Nephron (organoid): ENCODE measurements around the gene ECEL1.

Experiments used
- H3K27ac Mint-ChIP-seq, 3 experiments: 2 replicates each; pipeline ENCODE4 v1.8.0; 2020; ENCODE audit warnings: mixed read lengths in 3 of 3, mild to moderate bottlenecking in 2 of 3, moderate library complexity in 1 of 3
- H3K27me3 Mint-ChIP-seq: 2 replicates; pipeline ENCODE4 v1.8.0; 2021; ENCODE audit warnings: low read depth, mild to moderate bottlenecking, moderate library complexity, mixed read lengths
- H3K36me3 Mint-ChIP-seq: 2 replicates; pipeline ENCODE4 v1.8.0; 2020; ENCODE audit warnings: low read depth, mixed read lengths
- H3K4me1 Mint-ChIP-seq: 2 replicates; pipeline ENCODE4 v1.8.0; 2020; ENCODE audit warnings: mixed read lengths
- H3K4me3 Mint-ChIP-seq, 3 experiments: 2 replicates each; pipeline ENCODE4 v1.8.0; 2020; ENCODE audit warnings: mild to moderate bottlenecking in 3 of 3, mixed read lengths in 3 of 3, moderate library complexity in 2 of 3
- H3K9me3 Mint-ChIP-seq: 2 replicates; pipeline ENCODE4 v1.8.0; 2020; ENCODE audit warnings: mixed read lengths
- TF ChIP-seq, protein P1 (sequence below), 3 experiments: fragments of 200-600 bp; sonication (generic); IDR thresholded peaks; one replicate each; pipeline ENCODE4 v1.5.0; 2021; ENCODE audit warnings: antibody characterized with exemption in 3 of 3; ENCODE audit not compliant: unreplicated experiment in 3 of 3

ECEL1 gene

DNA sequence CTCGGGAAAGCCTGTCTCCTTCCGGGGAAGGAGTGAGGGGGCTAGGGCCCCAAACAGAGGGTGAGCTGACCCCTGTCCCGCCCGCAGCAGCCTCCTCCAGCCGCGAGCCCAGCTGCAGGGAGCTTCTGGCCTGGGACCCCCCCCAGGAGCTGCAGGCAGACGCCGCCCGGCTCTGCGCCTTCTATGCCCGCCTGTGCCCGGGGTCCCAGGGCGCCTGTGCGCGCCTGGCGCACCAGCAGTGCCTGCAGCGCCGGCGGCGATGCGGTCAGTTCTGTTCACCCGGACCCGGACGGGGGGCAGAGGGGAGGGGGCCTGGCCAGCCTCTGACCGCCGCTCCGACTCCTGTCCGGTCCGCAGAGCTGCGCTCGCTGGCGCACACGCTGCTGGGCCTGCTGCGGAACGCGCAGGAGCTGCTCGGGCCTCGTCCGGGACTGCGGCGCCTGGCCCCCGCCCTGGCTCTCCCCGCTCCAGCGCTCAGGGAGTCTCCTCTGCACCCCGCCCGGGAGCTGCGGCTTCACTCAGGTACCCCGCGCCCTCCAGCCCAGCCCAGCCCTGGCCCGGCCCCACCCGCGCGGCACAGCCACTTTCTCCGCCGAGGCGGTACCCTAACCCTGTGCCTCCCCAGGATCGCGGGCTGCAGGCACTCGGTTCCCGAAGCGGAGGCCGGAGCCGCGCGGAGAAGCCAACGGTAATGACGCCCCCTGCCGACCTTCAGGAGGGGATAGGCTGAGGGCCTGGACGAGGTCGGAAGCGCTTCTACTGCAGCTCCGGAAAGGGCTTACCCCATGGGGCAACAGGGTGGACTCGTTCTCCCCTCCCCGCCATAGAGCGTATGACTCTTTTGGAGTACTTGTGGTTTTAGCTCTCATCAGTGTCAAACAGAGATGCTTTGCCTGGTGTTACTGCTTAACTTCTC lies 36.3 kb upstream of the ECEL1 start:
- no peaks in the 10 kb centered on the region for H3K36me3 Mint-ChIP-seq
- peaks cover 33% of the 10 kb centered on the region for H3K4me1 Mint-ChIP-seq
- peak overlapping the region in 2 of 3 experiments; percentile 28 to 52 for H3K27ac Mint-ChIP-seq
- peaks cover 62% of the 10 kb centered on the region for H3K27me3 Mint-ChIP-seq
- TF ChIP-seq, protein P1, sequence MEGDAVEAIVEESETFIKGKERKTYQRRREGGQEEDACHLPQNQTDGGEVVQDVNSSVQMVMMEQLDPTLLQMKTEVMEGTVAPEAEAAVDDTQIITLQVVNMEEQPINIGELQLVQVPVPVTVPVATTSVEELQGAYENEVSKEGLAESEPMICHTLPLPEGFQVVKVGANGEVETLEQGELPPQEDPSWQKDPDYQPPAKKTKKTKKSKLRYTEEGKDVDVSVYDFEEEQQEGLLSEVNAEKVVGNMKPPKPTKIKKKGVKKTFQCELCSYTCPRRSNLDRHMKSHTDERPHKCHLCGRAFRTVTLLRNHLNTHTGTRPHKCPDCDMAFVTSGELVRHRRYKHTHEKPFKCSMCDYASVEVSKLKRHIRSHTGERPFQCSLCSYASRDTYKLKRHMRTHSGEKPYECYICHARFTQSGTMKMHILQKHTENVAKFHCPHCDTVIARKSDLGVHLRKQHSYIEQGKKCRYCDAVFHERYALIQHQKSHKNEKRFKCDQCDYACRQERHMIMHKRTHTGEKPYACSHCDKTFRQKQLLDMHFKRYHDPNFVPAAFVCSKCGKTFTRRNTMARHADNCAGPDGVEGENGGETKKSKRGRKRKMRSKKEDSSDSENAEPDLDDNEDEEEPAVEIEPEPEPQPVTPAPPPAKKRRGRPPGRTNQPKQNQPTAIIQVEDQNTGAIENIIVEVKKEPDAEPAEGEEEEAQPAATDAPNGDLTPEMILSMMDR (IDR thresholded peaks at IDR 0.05; ENCODE audit: unreplicated experiment in 3 of 3), result peak; percentile 17 to 39 (median 32)
- H3K9me3 Mint-ChIP-seq, result no peaks in the 10 kb centered on the region
- H3K4me3 Mint-ChIP-seq, result peak overlapping the region; percentile 66 to 73 (median 71)

- Mint-ChIP-seq H3K27ac (no peak overlapping the region), H3K36me3 (no peaks in the 10 kb centered on the region), H3K9me3 (no peaks in the 10 kb centered on the region), H3K4me3 (peak overlapping the region in 1 of 3 experiments; percentile 50), H3K4me1 (peaks cover 32% of the 10 kb centered on the region), H3K27me3 (peaks cover 62% of the 10 kb centered on the region)
- TF ChIP-seq, protein P1 (IDR thresholded peaks at IDR 0.05; ENCODE audit: unreplicated experiment in 3 of 3), result no peak
These were observed 35.7 kb upstream of the ECEL1 start for GRCh38 chr2:232523402-232523681.

GRCh38 chr2:232522623-232523401 lies 35.2 kb upstream of the ECEL1 start:
- TF ChIP-seq, protein P1 (IDR thresholded peaks at IDR 0.05; ENCODE audit: unreplicated experiment in 3 of 3), result no peak
- Mint-ChIP-seq H3K27me3 (peaks cover 65% of the 10 kb centered on the region), H3K36me3 (no peaks in the 10 kb centered on the region), H3K9me3 (no peaks in the 10 kb centered on the region), H3K27ac (no peak overlapping the region), H3K4me3 (peak overlapping the region in 2 of 3 experiments; percentile 30 to 50), H3K4me1 (peaks cover 28% of the 10 kb centered on the region)

DNA sequence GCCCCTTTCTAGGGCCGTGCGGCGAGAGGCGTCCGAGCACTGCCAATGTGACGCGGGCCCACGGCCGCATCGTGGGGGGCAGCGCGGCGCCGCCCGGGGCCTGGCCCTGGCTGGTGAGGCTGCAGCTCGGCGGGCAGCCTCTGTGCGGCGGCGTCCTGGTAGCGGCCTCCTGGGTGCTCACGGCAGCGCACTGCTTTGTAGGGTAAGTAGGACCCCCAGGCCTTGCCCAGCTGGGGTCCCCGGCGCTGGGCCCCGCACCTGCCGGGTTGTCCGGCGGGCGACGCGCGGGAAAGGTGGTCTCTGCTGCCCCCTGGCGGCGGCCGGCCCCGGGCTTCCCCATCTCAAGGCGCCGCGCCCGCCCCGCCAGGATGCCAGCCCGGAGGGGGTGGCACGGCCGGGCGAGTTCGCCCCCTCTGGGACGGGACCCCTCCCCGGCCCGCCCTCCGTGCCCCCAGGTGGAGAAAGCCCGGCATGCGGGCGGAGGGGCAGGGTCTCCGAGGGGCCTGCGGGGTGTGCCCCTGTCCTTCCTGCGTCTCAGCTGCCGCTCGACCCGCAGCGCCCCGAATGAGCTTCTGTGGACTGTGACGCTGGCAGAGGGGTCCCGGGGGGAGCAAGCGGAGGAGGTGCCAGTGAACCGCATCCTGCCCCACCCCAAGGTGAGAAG lies 34.5 kb upstream of the ECEL1 start:
- Mint-ChIP-seq H3K4me1 (peaks cover 27% of the 10 kb centered on the region), H3K27me3 (peaks cover 60% of the 10 kb centered on the region), H3K4me3 (no peak overlapping the region), H3K9me3 (no peaks in the 10 kb centered on the region), H3K36me3 (no peaks in the 10 kb centered on the region), H3K27ac (no peak overlapping the region)
- TF ChIP-seq, protein P1 (IDR thresholded peaks at IDR 0.05; ENCODE audit: unreplicated experiment in 3 of 3), result peak; percentile 94 to 98 (median 97)

DNA sequence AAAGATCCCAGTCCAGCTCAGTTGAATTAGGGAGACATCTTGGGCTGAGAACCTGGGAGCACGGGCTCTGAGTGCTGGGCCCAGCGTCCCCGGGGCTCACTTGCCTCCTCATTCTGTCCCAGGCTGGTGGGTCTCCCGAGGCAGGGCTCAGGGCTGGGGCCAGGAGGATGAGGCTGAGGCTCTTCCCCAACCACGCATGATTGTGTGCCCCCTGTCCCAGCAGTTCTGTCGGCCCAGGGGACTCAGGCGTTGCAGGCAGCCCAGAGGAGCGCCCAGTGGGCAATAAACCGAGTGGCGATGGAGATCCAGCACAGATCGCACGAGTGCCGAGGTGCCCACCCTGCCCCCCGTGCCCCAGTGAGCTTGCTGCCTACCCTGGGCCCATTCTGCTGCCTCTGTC lies 33.5 kb upstream of the ECEL1 start:
- Mint-ChIP-seq H3K4me1 (peaks cover 30% of the 10 kb centered on the region), H3K27me3 (peaks cover 63% of the 10 kb centered on the region), H3K4me3 (no peak overlapping the region), H3K36me3 (no peaks in the 10 kb centered on the region), H3K9me3 (no peaks in the 10 kb centered on the region), H3K27ac (no peak overlapping the region)
- TF ChIP-seq, protein P1 (IDR thresholded peaks at IDR 0.05; ENCODE audit: unreplicated experiment in 3 of 3), result no peak
